NAMALWA (cell line): ENCODE results near the gene NOS1AP.

Experiments
- DNase-seq: peaks from one replicate; pipeline ENCODE4 v3.0.0-alpha.2; 2015; ENCODE audit warnings: low spot score

Gene NOS1AP

DNA sequence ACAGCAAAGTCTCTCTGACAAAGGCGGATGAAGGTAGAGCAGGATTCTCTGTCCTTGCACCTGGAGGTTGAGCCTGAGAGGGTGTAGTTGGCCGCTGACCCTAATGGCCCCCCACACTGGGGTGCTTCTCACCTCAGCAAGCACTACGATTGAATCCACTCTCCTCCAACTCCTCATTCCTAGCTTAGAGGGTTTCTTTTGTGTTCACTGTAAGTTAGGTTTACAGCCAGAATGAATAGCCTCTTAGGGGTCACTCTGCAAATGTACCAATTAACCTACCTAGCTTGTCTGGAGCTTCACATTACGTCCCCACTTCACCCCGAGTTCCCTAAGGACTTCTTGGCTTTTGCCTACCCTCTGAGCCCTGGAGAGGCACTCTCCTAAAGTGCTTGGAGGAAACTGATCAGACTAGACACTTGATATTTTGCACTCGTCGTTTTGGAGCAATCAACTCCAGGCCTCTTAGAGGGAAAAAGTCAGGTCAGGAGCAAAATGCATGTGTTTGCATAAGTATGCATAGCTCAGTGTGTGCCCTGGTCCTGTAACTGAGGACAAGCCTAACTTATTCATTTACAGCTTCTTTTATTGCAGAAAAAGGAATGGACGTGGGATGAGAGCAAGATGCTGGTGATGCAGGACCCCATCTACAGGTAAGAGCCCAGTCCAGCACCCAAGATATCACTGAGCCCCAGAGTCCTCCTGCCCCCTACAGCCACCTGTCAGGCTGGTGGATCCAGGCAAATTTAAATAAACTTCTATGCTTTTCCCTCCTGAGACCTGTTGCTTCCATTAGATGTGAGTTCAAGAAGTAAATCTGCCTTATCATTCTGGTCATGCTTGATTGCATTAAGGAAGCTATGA, 230.8 kb downstream of the NOS1AP start:
- no peak for DNase-seq

DNA sequence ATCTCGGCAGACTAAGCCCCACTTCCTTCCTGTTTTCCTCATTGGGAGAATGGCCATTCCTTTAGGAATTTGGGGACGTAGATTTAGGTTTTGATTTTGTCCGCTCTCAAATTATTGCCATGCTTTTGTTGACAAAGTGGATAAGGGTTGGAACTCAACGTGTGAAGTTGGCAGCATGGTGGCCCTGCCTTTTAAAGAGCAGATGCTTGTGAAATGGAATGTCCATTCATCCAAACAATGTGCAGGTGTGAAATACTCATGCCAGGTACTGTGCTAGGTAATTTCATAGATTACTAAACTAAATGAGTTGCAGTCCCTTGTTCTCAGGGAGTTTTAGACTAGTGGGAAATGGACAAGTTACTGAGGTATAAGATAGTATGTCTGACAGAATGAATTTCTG, 232.2 kb downstream of the NOS1AP start:
- no peak for DNase-seq

DNA sequence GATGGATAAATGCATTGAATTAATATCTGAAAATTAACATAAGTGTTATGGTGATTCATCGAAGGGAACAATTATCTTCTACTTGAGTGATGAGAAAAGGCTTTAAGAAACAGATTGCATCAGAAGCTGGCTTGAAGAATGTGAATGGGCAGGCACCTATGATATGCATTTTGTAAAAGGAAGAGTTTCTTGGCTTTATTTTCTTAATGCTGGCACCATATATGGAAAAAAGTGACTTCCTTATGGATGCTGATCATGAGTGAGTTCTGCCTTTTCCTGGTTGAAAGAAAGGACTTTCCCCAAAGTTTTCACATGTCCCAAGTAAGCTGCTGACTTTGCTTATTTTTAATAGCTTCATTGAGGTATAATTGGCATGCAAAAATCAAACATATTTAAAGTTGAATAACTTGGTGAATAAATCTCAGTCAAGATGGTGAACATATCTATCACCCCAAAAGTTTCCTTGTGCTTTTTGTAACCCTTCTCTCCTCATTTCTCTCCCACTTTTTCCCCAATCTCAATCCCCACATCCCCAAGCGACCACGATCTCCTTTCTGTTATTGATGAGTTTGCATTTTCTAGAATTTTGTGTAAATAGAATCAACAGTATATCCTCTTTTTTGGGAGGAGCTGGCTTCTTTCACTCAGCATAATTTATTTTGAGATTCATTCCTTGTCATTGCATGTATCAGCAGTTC, 233.0 kb downstream of the NOS1AP start:
- no peak for DNase-seq

DNA sequence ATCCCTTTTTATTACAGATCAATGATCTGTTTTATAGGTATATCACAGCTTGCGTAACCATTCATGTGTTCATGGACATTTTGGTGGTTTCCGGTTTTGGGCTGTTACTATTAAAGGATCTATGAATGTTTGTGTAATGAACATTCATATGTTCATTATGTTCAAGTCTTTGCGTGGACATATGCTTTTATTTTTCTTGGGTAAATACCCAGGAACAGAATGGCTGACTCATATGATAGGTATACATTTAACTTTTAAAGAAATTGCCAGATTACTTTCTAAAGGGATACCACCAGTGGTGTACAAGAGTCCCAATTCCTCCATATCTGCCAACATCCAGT, 233.5 kb downstream of the NOS1AP start:
- no peak for DNase-seq

DNA sequence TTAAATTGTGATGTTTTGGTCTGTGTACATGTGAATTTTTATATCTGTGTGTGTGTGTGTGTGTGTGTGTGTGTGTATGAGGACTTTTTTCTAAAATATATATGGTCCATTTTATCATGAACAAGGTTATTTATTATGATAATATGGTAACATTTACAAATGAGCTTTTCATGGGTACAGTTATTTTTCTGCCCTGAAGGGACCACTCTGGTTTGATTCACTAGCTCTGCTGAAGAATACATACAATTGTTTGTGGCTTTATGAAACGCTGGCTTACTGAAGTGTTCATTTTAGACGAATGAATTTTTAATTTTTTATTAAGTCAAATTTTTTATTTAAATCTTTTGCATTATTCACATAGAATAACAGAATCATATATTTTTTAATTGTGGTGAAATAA, 235.2 kb downstream of the NOS1AP start:
- no peak for DNase-seq

DNA sequence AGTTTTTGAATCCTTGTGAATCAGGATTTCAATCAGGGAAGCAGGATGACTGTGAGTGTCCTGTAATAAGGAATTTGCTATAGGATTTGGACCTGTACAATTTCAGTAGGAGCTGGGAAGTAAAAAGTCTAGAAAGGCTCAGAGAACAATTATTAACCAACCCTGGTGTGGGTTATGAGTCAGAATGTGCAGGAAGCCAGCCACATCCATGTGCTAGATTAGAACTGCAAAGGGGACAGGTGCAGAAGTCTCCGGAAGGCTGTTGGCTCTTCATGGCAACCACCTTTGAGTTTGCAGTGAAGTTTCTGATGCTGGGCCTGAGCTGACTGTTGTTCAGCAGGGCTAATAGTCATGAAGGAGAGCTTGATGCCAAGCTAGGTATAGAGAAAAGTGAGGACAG, 236.5 kb downstream of the NOS1AP start:
- DNase-seq = no peak

DNA sequence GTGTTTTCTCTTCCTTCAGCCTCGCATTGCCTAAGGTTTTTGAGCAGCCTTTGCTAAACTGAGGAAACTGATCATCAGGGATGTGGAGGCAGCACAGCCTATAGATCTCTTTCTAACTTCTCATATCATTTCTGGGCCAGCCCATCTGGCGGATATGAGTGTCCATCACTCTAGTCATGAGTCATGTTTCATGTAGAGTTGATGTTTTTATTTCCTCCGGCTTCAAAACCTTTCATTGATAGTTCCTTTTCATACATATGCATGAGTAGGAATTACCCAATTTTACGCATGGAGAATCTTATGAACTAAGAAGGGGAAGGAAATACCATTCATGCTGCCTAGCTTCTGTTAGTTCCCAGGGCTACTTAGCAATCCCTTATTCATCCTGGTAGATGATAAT, 240.8 kb downstream of the NOS1AP start:
- DNase-seq = no peak

DNA sequence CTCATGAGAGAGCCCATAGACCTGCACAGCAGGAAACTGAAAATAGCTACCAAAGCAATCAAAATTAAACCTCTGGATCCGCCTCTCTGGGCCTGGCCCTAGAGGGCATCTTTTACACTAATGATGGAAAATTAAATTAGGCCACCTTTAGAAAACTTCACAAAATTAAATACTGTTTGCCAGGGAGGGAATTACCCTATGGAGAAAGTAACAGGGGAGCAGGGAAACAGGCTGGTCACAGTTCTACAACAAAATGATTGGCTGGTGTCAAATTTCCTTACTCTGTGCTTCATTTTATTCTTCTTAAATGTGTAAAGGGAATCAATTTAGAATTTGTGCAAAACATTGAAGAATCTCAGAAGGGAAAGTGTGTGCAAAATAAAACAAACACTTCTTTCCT, 244.7 kb downstream of the NOS1AP start:
- DNase-seq = no peak

DNA sequence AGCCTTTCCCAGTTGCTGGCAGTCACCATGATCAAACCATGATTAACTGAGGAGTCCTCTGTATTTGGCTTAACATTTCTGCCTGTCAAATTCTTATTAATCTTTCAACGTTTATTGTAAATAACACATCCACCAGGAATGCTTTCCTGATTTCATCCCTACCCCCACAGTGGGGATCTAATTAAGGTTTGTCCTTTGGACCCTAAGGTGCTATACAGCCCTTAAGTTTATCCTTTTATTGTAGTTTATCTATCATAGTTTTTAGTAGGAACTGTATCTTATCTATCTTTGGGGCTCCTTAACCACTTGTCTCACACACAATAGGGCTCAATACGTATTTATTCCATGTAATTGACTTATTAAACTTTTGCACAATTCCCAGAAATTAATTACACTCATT, 246.2 kb downstream of the NOS1AP start:
- DNase-seq = no peak

DNA sequence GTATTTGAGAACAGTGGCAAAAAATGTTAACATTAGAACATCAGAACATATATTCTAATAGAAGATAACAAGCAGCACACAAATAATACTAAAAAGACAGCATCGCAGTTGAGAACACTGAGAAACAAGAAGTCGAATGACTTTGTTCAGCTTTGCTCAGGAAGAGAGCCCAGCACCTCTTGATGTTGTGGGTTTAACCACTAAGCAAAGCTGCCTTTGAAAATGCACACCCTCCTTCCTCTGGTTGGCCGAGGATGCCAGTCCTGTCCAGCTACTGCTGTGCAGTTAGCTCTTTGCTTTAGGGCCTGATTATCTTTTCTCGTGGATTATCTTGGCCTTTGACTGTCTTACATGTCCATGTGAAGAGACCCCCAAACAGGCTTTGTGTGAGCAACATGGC, 246.7 kb downstream of the NOS1AP start:
- no peak for DNase-seq

DNA sequence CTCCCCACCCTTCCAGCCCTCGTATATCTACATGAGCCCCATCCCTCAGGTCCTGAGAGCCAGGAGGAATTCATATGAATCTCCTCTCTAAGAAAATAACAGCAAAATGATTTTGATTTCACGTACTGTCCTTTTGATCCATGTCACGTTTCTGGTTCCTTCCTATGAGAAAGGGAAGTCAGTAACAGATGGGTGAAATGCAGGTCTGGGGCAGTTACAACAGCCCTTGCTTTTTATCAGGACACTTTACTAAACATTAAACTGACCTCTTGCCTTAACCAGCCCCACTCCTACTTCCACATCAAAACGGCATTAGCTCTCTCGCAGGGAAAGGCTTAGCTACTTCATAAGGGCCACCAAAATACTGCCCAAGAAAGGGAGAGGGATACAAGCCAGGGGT, 248.1 kb downstream of the NOS1AP start:
- no peak for DNase-seq

DNA sequence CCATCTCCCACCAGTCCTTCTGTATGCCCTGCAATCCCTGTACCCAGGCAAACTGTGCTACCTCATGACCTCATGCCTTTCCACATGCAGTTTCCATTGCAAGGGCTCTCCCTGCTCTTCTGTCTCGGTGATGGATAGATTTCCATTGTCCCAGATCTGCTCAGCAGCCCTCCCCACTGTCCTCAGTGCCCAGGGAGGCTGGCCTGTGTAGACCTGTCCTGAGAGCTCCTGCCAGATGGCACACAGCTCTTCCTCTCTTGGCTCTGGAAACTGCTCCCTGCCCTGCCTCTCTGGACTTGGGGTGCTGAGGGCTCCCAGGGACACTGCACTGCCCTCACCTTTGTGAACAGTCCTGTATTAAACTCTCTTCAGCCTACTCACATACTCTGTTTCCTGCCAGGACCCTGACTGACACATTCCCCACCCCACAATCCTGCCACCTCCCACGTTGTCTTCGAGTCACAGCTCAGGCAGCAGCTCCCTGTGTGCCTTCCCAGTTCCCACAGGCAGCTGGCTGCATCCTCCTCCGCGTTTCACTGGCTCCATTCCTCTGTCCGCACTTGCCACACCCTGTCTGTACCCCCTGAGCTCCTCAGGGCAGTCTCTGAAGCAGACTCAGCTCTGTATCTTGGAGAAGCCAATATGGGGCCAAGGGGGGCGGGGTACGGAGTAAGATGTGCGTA, 250.1 kb downstream of the NOS1AP start:
- DNase-seq = no peak

DNA sequence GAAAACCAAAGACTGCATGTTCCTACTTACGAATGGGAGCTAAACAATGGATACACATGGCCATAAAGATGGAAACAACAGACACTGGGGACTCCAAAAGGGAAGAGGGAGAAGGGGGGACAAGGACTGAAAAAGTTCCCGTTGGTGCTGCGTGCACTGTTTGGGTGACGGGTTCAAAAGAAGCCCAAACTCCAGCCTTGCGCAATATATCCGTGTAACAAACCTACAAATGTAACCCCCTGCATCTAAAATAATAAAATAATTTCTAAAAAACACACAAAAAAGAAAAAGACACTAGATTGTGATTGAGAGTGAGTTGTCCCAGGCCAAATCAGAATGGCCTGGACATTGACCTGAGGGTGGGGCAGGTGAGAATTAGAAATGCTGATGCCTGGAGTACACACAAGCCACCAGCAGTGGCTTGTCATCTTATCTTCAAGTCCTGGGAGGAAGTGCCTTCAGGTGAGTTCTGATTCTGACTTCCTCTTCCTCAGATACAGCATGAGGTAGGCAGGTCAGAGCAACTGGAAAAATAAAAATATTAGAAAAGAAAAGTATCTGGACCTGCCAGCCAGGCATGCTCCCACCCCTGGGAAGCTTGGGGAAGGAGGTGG, 252.4 kb downstream of the NOS1AP start:
- DNase-seq = no peak

DNA sequence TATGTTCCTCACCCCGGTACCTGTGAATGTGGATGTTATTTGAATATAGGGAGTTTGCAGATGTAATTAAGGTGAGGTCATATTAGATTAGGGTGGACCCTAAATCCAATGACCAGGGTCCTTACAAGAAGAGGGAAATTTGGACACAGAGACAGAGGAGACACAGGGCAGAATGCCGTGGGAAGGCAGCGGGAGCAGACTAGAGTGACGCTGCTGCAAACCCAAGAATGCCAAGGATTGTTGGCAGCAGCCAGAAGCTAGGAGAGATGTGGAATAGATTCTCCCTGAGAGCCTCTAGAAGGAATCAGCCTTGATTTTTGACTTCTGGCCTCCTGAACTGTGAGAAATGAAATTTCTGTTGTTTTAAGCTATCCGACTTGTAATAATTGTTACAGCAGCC, 253.5 kb downstream of the NOS1AP start:
- DNase-seq = no peak

DNA sequence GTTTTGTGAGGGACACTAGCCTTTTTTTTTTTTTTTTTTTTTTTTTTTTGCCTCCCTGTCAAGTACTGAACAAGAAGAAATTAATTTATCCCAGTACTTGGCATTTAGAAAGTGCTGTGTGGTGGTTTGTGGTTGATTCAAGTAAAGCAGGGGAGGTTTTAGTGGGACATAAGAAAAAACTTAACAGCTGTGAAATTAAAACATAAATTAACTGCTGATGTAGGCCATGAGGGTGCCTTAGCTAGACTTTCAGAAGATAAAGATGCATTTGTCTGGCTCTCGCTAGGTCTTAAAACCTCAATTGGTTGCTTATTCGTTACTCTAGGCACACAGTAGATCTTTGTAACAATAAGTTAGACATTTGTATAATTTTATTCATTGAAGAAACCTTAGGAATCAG, 254.9 kb downstream of the NOS1AP start:
- no peak for DNase-seq

DNA sequence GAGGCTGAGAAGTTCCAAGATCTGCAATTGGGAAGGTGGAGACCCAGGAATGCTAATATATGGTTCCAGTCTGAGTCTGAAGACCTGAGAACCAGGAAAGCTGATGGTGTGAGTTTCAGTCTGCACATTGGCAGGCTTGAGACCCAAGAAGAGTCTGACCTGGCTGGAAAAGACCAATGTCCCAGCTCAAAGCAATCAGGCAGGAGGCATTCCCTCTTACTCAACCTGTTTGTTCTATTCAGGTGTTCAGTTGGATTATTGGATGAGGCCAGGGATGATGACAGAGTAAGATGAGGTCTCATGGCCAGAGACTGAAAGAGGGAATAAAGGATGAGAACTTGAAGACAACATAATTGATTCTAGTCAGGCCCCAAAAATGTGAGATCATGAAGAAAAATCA, 257.1 kb downstream of the NOS1AP start:
- DNase-seq = no peak

DNA sequence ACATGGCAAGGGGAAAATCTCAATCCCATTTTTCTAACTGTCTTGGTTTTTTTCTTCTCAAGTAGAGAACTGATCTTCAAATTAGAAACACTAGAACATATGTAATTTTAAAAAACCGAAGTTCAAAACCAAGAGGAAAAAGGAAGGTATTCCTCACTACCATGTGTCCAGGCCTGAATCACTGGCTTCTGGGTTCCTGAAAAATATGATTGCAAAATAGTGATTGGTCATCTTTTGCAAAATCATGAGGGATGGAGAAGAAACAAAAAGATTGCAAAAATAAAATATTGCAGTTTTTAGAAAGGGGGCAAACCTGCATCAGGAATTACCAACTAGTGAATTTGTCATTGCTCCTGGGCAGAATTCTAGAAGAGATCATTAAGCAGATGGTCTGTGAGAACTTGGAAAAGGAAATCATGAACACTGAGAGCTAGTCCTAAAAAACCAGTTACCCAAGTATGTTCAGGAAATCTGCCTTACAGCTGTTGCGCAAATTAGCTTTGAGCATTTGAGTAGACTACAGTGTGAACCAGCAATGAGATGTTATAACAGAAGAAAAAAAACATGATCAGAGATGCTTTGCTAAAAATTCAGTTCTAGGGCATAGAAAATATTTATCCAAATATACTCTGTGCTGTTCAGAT, 257.8 kb downstream of the NOS1AP start:
- DNase-seq = no peak

DNA sequence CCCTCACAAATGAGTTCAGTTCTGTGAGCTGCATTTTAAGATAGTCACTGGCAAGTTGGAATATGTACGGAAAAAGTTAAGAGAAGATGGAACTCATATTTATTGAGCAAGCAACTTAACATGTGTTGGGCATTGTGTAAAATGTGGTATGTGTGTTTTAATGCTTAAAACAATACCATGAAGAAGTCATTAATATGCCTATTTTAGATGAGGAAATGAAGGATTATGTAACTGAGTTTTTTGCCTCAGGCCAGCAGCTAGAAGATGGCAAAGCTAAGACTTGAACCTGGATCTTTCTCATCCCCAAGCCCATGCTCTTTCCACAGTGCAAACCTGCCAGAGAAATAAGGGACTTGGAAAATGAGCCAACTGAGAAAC, 258.3 kb downstream of the NOS1AP start:
- DNase-seq = no peak

DNA sequence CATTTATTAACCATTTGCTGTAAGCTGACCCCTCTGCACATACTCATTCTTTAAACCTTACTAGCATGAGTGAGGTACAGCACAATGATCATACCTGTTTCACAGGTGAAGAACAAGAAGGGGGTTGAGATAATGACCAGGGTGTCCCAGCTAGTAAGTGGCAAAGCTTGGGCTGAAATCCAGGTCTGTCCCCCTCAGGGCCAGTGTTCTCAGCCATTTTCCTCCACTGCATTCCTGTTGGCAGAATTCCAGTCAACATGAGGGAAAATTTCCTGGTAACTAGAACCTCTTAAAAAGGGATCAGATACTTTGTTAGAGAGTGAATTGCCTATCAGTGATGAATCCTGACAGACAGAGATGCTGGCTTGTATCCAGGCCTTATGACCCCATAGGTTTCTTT, 259.0 kb downstream of the NOS1AP start:
- DNase-seq = no peak

DNA sequence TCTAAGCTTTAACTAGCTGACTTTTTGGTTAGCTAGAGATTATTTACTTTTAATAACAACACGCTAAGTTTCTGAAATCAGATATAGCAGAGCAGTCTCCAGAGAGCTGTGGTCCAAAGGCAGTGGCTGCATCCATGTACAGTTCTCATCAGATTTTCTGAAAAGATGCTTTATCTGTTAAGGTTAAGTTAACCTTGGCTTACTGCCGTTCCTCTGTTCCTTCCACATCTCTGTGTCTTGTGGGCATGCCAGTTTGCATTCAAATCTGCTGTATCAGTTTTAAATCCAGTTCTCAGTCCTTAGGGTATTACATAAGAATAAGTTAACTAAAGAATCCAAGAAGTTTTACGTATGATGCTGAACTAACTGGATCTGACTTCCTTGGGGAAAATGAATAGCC, 260.3 kb downstream of the NOS1AP start:
- no peak for DNase-seq

DNA sequence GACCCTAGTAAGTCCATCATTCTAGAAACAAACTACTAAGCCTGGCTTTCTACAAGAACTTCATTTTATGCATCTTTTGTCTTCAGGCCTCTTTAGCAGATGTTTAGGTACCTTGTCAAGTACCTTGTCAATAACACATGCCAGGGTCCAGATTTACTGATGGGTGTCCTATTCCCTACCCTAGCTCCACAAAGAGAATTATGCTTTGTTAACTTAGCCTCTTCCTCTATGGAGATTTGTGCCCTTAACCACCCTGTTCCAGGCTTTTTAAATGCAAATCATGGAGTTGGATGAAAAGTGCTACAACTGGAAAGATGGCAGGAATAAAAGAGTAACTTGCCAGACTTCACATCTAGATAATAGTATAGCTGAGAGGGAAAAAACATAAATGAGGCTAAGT, 264.5 kb downstream of the NOS1AP start:
- no peak for DNase-seq

DNA sequence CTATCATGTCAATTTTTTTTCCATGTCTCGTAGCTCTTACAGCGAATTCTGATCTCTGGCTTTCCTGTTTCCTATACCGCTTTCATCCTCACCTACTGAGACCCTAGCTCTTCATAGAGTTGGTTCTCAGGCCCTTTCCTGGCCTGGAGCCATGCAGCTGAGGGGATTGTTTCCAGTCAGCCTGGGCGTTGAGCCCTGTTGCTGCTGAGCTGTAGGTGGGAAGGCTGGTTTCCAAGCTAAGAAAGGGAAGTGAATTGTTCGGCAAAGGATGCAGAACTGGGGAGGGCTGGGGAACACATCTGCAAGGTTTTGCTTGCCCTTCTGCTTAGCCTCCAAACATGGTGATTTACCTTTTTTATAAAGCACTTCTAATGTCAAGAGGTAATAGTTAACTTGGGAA, 265.6 kb downstream of the NOS1AP start:
- DNase-seq = no peak
